Calu3 (cell line): Measurements from ENCODE around the gene NBEA. TPM values are rescaled to one million over a fixed set of nuclear protein-coding genes. Genes with fewer than 3 reads are reported as not detected.

Source experiments
- BruUV-seq: library from RNA; stranded (reverse); fragments of 400-500 nt; replicated peaks from 2 replicates; lab custom pipeline; 2021; lab: Mats Ljungman, UMichigan
- CTCF ChIA-PET: fragments of 300-600 bp; sonication (Branson Sonifier 250); formaldehyde crosslinking; loops from one replicate; lab custom pipeline; 2022; ENCODE audit warnings: antibody characterized with exemption; lab: Charles Lee
- DNase-seq: peaks from one replicate; pipeline ENCODE4 v3.0.0; 2022
- H3K27ac Mint-ChIP-seq: one replicate; pipeline ENCODE4 v1.8.0; 2022; ENCODE audit warnings: mixed read lengths; ENCODE audit not compliant: unreplicated experiment
- H3K27me3 Mint-ChIP-seq: one replicate; pipeline ENCODE4 v1.8.0; 2022; ENCODE audit warnings: mixed read lengths; ENCODE audit not compliant: unreplicated experiment
- H3K36me3 Mint-ChIP-seq: one replicate; pipeline ENCODE4 v1.8.0; 2022; ENCODE audit warnings: mild to moderate bottlenecking, moderate library complexity, mixed read lengths; ENCODE audit not compliant: insufficient read depth, unreplicated experiment
- H3K4me1 Mint-ChIP-seq: one replicate; pipeline ENCODE4 v1.8.0; 2022; ENCODE audit warnings: mild to moderate bottlenecking, low read depth, mixed read lengths; ENCODE audit not compliant: unreplicated experiment
- H3K4me3 Mint-ChIP-seq: one replicate; pipeline ENCODE4 v1.8.0; 2022; ENCODE audit warnings: mild to moderate bottlenecking, low read depth, moderate library complexity, mixed read lengths; ENCODE audit not compliant: unreplicated experiment
- H3K9me3 Mint-ChIP-seq: one replicate; pipeline ENCODE4 v1.8.0; 2022; ENCODE audit warnings: low read depth, mixed read lengths; ENCODE audit not compliant: unreplicated experiment
- CTCF ChIP-seq: fragments of 200-600 bp; IDR thresholded peaks from one replicate; pipeline ENCODE4 v1.8.0; 2022; ENCODE audit warnings: antibody characterized with exemption; ENCODE audit not compliant: unreplicated experiment
- intact Hi-C: fragments of 100-400 bp; cut with micrococcal nuclease; formaldehyde crosslinking; loops from one replicate; pipeline ENCODE4 v1.10.0; 2022; ENCODE audit not compliant: unreplicated experiment
- total RNA-seq: library from RNA; stranded (reverse); gene quantifications from 2 replicates; pipeline ENCODE4 v1.2.3, GENCODE V29; 2022

NBEA gene
- total RNA-seq, 1 experiment from 2014 or later = 18.0 TPM

- CTCF ChIA-PET = no interaction called here
- Mint-ChIP-seq H3K36me3 (no peaks in the 10 kb centered on the region), H3K9me3 (no peaks in the 10 kb centered on the region), H3K4me1 (no peaks in the 10 kb centered on the region), H3K27me3 (no peaks in the 10 kb centered on the region), H3K27ac (no peak overlapping the region), H3K4me3 (no peak overlapping the region)
- no TSS peak for BruUV-seq
- no peak for TF ChIP-seq CTCF
- intact Hi-C loops = no loop called here
- DNase-seq = no peak
These were observed 537.6 kb downstream of the NBEA start for GRCh38 chr13:35479706-35480105.

- intact Hi-C loops = no loop called here
- no peak for TF ChIP-seq CTCF
- BruUV-seq = no TSS peak
- no peak overlapping the region for H3K27ac Mint-ChIP-seq
- no peaks in the 10 kb centered on the region for H3K9me3 Mint-ChIP-seq
- H3K4me3 Mint-ChIP-seq = no peak overlapping the region
- no peaks in the 10 kb centered on the region for H3K27me3 Mint-ChIP-seq
- H3K36me3 Mint-ChIP-seq = no peaks in the 10 kb centered on the region
- no peak for DNase-seq
- H3K4me1 Mint-ChIP-seq = no peaks in the 10 kb centered on the region
- CTCF ChIA-PET = no interaction called here
These were observed 538.3 kb downstream of the NBEA start for GRCh38 chr13:35480346-35480745.

GRCh38 chr13:35481777-35482176, 539.7 kb downstream of the NBEA start:
- no peak for TF ChIP-seq CTCF
- CTCF ChIA-PET = no interaction called here
- intact Hi-C loops = no loop called here

GRCh38 chr13:35482527-35482926, 540.5 kb downstream of the NBEA start:
- no peaks in the 10 kb centered on the region for H3K36me3 Mint-ChIP-seq
- BruUV-seq = no TSS peak
- no peaks in the 10 kb centered on the region for H3K4me1 Mint-ChIP-seq
- no peak for TF ChIP-seq CTCF
- no peak overlapping the region for H3K27ac Mint-ChIP-seq
- intact Hi-C loops = no loop called here
- no peaks in the 10 kb centered on the region for H3K9me3 Mint-ChIP-seq
- H3K27me3 Mint-ChIP-seq = no peaks in the 10 kb centered on the region
- H3K4me3 Mint-ChIP-seq = no peak overlapping the region
- CTCF ChIA-PET = no interaction called here
- DNase-seq = no peak

More at GRCh38 chr13:35481777-35482176, 539.7 kb downstream of the NBEA start:
- Mint-ChIP-seq H3K9me3 (no peaks in the 10 kb centered on the region), H3K27ac (no peak overlapping the region), H3K4me3 (no peak overlapping the region), H3K4me1 (no peaks in the 10 kb centered on the region), H3K36me3 (no peaks in the 10 kb centered on the region), H3K27me3 (no peaks in the 10 kb centered on the region)
- no peak for DNase-seq
- no TSS peak for BruUV-seq
